Mononuclear cell (primary cell): Measurements from ENCODE around the gene HEYL. TPM values are rescaled to one million over a fixed set of nuclear protein-coding genes. Genes with fewer than 3 reads are reported as not detected.

Source experiments
- H3K27me3 ChIP-seq: 2 replicates; pipeline ENCODE4 v1.6.0; 2011; ENCODE audit warnings: low read length, control low read depth; ENCODE audit not compliant: insufficient read depth
- H3K4me1 ChIP-seq: 2 replicates; pipeline ENCODE4 v1.5.1; 2011; ENCODE audit warnings: mild to moderate bottlenecking, low read length, control low read depth; ENCODE audit not compliant: insufficient read depth
- H3K4me3 ChIP-seq: 2 replicates; pipeline ENCODE4 v1.5.1; 2011; ENCODE audit warnings: mild to moderate bottlenecking, low read length, moderate library complexity
- H3K9me3 ChIP-seq: 2 replicates; pipeline ENCODE4 v1.5.1; 2011; ENCODE audit warnings: low read depth, mild to moderate bottlenecking, control low read depth, low read length
- total RNA-seq: library from RNA; depleted of rRNA; stranded (reverse); fragments of >200 nt; gene quantifications from one replicate; pipeline ENCODE4 v1.2.3, GENCODE V29; 2012

The HEYL gene
- total RNA-seq, 1 donor = not detected

DNA sequence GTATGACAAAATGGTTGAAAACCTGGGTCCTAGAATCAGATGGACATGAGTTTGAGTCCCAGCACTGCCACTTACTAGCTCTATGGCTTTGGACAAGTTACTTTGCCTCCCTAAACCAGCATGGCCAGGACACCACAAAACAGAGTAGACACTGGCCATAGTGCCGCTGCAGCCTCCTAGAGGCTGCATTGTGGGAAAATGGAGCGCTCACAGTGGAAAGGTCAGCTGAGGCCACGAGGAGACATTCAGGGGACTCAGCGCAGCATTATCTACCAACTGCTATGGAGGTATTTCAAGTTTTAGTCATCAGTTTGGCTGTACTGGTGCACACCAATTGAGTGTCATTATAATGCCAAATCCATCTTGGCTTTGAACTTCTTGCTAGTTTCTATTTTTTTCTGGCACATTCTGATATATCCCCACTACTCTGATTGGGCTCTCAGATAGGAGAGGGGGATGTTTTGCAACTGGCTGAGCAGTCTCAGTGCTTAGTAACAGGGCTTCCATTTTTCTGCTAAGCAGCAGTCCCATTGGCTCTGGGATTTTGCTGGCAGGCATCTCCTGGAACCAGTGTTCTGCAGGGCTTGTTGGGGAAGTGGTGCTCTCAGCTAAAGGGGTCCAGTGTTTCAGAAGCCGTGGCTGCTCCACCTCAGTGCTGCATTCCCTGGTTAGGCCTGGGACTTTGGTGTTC lies 16.3 kb upstream of the HEYL start:
- H3K27me3 ChIP-seq = peaks cover 2% of the 10 kb centered on the region
- H3K4me3 ChIP-seq = no peak overlapping the region
- peaks cover 5% of the 10 kb centered on the region for H3K4me1 ChIP-seq
- no peaks in the 10 kb centered on the region for H3K9me3 ChIP-seq

DNA sequence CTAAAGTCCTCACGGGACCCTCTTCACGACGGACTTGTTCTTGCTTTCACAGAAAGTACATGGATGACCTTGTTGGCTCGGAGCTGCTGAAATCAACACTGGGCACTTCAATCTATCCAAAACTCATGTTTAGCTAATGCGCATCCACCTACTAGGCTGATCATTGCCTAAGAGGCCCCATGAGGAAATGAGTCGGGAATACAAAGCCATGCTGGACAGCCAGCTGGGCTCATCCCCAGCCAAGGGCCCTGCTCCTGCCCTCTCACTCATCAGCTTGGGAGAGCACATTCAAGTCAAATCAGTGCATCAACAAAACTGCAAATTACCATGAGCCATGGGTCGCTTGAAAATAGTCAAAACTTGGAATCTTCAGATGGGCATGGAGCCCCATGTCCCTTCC lies 14.8 kb upstream of the HEYL start:
- Histone ChIP-seq H3K4me1 (peaks cover 5% of the 10 kb centered on the region), H3K27me3 (peaks cover 2% of the 10 kb centered on the region), H3K9me3 (no peaks in the 10 kb centered on the region), H3K4me3 (no peak overlapping the region)

DNA sequence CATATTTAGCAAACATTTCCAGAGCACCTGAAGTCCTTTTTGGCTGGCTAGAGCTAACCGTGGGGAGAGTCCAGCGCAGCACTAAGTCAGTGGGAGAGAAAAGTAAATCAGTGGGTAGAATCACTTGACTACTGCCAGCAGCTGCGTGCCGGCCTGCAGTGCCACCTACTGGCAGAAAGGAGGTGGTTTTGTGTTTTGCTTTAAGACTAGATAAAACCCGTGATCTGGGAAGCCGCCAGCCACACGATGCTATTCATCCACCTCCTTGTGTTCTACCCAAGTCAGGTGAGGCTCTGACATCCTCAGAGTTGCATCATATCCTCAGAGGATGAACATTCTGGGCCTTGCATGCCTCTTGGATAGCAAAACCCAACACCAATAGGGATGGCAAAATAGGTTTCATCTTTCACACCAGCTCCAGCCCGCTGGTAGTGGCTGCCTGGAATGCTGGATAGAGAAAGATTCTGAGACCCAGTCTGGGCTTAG lies 14.1 kb upstream of the HEYL start:
- Histone ChIP-seq H3K4me3 (no peak overlapping the region), H3K4me1 (peaks cover 5% of the 10 kb centered on the region), H3K9me3 (no peaks in the 10 kb centered on the region), H3K27me3 (peaks cover 2% of the 10 kb centered on the region)

DNA sequence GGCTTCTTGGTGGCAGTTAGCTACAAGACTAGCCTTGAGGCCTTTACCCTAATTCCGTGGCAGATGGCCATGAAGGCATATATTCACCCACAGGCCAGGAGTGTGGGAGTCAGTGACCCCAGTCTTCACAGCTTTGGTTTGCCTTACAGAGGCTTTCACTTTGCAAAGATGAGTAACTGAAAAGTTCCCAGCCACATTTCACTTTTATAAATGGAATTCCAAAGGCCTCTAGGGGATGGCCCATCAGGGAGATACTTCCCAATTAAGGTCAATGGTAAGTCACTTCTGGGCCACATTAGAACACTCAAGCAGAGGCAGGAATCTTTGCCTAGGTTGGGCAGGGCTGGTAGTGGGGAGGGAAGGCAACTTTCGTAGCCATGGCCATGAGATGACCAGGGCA lies 13.1 kb upstream of the HEYL start:
- Histone ChIP-seq H3K4me1 (peaks cover 5% of the 10 kb centered on the region), H3K27me3 (peaks cover 2% of the 10 kb centered on the region), H3K4me3 (no peak overlapping the region), H3K9me3 (no peaks in the 10 kb centered on the region)

DNA sequence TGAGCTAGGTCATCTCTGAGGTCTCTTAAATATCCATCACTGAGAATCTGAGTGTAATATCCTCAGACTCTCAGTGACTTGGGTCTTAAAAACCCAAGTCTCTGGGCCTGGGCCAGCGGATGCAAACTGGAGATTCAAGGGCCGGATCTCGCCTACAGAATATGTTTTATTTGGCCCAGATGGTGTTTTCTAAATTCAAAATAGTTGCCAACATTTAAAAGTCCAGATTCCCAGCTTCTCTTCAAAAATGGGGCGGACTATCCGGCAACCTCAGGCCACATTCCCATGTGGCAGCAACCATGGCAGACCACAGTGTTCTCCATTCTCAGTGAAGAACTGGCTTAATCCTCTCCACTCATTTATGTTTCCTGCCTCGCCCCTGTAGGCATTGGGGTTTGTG lies 12.7 kb upstream of the HEYL start:
- Histone ChIP-seq H3K4me3 (no peak overlapping the region), H3K4me1 (peaks cover 5% of the 10 kb centered on the region), H3K9me3 (no peaks in the 10 kb centered on the region), H3K27me3 (peaks cover 2% of the 10 kb centered on the region)

DNA sequence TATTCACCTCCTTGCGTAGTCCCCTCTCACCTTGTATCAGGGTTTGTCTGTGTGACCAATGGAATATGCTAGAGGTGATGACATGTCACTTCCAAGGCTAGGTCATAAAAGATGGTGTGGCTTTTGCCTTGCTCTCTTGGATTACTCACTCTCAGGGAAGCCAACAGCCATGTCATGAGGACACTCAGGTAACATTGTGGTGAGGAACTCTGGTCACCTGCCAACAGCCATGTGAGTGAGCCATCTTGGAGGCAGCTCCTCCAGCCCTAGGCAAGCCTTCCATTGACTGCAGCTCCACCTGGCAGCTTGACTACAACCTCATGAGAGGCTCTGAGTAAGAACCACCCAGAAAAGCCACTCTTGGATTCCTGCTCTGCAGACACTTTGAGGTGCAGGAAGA lies 11.0 kb upstream of the HEYL start:
- peaks cover 2% of the 10 kb centered on the region for H3K27me3 ChIP-seq
- no peak overlapping the region for H3K4me3 ChIP-seq
- H3K9me3 ChIP-seq = no peaks in the 10 kb centered on the region
- H3K4me1 ChIP-seq = peaks cover 5% of the 10 kb centered on the region

DNA sequence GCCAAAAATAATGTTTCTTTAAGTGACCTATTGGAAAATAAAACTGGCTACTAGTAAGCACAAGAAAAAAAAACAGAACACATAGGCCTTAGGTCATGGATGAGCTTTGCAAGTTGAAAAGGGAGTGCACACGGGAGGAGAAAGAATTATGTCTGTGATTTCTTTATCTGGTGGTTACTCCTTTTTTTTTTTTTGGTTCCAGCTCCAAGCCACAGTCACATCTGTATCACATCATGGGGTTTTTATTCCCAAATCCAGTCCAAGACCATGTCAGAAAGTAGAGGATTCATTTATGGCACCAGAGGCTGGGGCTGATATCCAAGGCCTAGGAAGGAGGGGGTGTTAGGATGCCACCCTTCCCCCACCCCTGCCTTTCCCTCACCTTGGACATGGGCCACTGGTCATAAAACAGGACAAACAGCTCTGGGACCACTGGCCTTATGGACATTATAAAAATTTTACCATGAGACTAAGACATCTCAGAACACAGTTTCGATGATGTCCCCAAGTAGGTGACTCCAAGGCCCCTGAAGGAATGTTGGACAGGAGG lies 10.3 kb upstream of the HEYL start:
- Histone ChIP-seq H3K9me3 (no peaks in the 10 kb centered on the region), H3K27me3 (peaks cover 2% of the 10 kb centered on the region), H3K4me1 (peaks cover 5% of the 10 kb centered on the region), H3K4me3 (no peak overlapping the region)

DNA sequence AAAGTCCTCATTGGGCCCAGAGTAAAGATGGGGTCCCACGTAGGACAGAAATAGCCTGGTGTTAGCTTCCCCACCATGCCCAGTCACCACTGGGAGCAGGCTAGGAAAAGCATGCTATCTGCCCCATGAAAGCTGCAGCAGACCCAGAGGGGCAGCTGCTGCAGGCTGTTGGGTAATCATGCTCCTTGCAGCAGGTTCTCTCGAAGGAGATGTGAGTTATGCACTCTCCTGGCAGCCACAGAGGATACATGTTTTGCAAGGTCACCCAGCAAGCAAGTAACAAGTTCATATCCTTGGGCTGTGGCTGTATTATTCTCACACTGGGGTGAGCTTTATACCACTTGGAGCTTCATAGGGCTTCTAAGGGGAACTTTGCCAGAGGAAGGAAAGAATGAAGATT lies 9.1 kb upstream of the HEYL start:
- Histone ChIP-seq H3K27me3 (no peaks in the 10 kb centered on the region), H3K4me3 (no peak overlapping the region), H3K9me3 (no peaks in the 10 kb centered on the region), H3K4me1 (peaks cover 3% of the 10 kb centered on the region)

DNA sequence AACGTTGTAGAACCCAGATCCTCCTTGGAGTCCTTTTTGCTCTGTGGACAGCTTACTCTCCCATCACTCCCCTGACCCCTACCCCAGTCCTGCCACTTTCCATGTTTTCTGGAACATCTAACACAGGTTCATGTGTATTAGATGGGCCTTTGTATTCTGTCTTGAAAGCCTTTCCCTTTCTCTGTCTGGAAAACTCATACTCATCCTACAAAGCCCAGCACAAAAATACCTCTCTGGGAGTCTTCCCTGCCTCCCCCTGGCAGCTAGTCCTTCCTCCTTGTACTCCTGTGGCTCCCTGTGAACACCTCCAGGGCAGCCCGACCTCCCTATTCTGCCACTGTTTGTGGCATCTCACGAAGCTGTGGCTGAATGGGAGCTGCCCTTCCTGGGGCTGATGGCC lies 7.8 kb upstream of the HEYL start:
- no peaks in the 10 kb centered on the region for H3K27me3 ChIP-seq
- no peaks in the 10 kb centered on the region for H3K4me1 ChIP-seq
- no peaks in the 10 kb centered on the region for H3K9me3 ChIP-seq
- no peak overlapping the region for H3K4me3 ChIP-seq

DNA sequence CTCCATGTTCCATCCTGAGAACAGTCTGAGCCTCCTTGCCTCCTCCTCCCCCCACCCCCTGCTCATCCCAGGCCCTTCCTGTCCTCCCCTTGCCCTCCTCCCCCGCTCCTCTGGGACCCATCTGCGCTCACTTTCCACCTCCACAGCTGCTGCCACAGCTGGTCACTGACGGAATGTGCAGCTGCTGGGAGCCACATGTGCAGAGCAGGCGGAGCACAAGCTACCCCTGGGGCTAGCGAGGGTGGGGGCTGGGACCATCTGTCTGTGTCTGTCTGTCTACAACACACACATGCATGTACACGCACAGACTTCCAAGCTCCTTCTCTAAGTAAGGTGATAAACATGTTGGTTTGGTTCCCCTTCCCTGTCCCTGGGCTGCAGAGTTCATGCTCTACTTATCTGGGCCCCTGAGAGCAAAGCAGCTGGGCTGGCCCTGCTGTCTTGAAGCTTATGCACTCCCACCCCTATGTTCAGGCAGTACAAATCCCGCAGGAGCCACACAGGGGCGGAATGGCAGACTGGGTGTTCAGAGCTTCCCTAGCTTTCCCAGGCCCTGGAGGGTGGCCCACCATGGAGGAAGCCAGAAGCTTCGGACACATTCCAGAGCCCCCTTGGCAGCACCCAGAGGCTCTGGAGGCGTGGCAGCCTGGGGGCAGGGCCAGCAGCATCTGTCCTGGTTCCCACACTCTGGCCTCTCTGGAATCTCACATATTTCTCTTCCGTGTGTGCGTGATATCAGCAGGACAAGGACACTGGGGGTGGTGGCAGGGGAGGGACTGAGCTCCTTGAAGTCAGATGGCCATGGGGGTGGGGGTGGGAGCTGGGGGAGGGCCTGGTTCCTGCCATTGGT lies 7.0 kb upstream of the HEYL start:
- H3K9me3 ChIP-seq = no peaks in the 10 kb centered on the region
- H3K4me3 ChIP-seq = no peak overlapping the region
- H3K4me1 ChIP-seq = no peaks in the 10 kb centered on the region
- no peaks in the 10 kb centered on the region for H3K27me3 ChIP-seq

DNA sequence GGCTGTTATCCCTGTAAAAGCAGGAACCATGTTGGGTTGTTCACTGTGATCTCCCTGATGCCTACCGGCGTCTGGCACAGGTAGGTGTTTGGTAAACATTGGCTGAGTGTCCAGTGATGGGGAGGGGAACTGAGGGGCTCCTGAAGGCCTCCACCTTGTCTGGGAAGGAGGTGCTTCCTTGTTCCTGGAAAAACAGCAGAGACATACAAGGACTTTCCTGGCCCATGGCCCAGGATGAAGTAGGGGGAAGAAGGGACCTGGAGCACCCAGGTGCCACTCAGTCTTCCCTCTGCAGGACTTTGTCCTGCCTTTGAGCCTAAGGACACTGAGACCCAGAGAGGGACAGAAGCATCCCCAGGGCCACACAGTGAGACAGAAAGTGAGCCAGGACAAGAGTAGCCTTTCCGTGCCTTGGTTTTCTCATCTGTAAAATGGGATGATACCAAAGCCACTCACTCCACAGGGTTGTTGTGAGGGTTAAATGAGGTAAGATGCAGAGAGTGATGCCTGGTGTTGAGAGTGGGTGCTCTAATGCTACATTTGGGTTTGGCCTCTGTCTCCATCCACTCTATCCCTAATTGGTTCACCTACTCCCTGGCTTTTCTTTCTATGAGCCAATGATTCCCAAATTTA lies 6.1 kb upstream of the HEYL start:
- no peaks in the 10 kb centered on the region for H3K9me3 ChIP-seq
- no peaks in the 10 kb centered on the region for H3K4me1 ChIP-seq
- H3K4me3 ChIP-seq = no peak overlapping the region
- no peaks in the 10 kb centered on the region for H3K27me3 ChIP-seq

DNA sequence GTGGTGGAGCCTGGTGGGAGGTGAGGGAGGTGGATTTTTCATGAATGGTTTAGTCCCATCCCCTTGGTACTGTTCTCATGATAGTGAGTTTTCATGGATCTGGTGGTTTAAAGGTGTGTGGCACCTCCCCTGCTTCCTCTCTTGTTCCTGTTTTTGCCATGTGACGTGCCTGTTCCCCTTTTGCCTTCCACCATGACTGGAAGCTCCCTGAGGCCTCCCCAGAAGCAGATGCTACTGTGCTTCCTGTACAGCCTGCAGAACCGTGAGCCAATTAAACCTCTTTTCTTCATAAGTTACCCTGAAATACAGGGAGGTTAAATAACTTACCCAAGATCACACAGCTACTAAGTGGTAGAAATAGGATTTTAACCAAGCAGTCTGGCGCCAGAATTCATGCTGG lies 4.3 kb upstream of the HEYL start:
- no peaks in the 10 kb centered on the region for H3K9me3 ChIP-seq
- no peak overlapping the region for H3K4me3 ChIP-seq
- peaks cover 5% of the 10 kb centered on the region for H3K27me3 ChIP-seq
- H3K4me1 ChIP-seq = peaks cover 6% of the 10 kb centered on the region

DNA sequence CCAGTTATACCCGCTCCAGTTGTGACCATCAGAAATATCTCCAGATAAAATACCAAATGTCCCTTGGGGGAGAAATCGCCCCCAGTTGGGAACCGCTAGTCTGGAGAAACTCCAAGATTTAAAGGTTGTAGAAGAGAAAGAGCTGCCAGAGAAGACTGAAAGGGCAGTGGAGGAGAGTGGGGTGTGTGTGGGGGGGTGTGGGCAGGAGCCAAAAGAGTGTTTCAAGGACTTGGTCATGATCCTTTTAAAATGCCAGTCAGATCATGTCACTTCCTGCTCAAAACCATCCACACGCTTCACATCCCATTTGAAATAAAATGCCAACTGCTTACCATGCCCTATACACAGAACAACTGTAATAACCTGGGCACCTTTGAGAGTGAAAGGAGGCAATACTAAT lies 3.4 kb upstream of the HEYL start:
- H3K4me1 ChIP-seq = peaks cover 6% of the 10 kb centered on the region
- H3K9me3 ChIP-seq = no peaks in the 10 kb centered on the region
- H3K27me3 ChIP-seq = peaks cover 14% of the 10 kb centered on the region
- no peak overlapping the region for H3K4me3 ChIP-seq

DNA sequence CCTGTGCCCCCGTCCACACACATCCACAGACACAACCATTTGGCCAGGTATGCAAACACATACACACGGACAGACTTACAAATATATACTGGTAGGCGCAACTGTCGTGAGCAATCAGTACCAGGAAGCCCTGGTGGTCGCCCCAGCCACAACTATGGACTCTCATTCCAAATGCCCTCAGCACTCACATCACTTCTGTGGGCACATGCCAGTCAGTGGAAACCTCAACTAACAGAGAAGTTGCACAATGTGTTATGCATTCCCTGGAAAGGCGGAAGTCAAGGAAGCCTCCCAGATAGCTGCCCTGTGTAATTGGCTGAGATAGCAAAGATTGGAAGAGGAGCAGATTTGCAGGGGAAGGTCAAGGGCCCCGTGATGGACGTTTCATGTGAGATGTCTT lies 1.4 kb upstream of the HEYL start:
- Histone ChIP-seq H3K9me3 (no peaks in the 10 kb centered on the region), H3K4me3 (no peak overlapping the region), H3K4me1 (peaks cover 6% of the 10 kb centered on the region), H3K27me3 (peaks cover 19% of the 10 kb centered on the region)

DNA sequence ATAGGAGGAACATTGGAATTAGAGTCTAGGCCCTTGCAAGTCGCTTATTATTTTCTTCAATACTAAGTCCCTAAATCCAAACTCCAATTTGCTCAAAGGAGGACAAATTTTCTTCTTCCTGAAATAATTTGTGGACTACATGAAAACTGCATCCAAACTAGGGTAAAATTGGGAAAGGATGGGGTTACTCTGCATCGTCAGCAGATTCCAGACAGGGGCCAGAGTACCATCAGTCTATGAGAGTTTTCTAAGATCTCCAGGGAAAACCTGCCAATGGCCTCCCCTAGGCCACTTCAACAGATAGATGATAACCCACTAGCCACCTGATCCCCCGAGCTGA lies 508 bp downstream of the HEYL start:
- no peaks in the 10 kb centered on the region for H3K9me3 ChIP-seq
- H3K4me3 ChIP-seq = no peak overlapping the region
- H3K27me3 ChIP-seq = peaks cover 21% of the 10 kb centered on the region

More for the DNA sequence above, 508 bp downstream of the HEYL start:
- H3K4me1 ChIP-seq = peaks cover 6% of the 10 kb centered on the region
